ENCODE measurements around the gene PCDHGA1.

GRCh38 chr5:141527426-141527825 lies 197.1 kb downstream of the PCDHGA1 start:
- no peak for TF ChIP-seq CTCF (IDR thresholded peaks at IDR 0.05 in 8 of 11, conservative IDR thresholded peaks at IDR 0.05 in 3 of 11)
- no peak for TF ChIP-seq POLR2A (IDR thresholded peaks at IDR 0.05)
- no peak for TF ChIP-seq POLR2AphosphoS5 (IDR thresholded peaks at IDR 0.05)

Data from spleen (tissue), 7 donors.